Measurements from ENCODE around the gene OBSCN.

- TF ChIP-seq CTCF (conservative IDR thresholded peaks at IDR 0.05) (no peak), ZFX (IDR thresholded peaks at IDR 0.05) (no peak)
These were observed 75.2 kb downstream of the OBSCN start for GRCh38 chr1:228283043-228283371.

Measured in C4-2B (cell line).